SK-N-SH treated with all-trans-retinoic acid at 6 μM for 48 hours (cell line): ENCODE measurements around the gene ATRX.

Experiments used
- ATAC-seq: fragments of 200-7000 bp; cut with Tn5 transposase; 3 replicates; pipeline ENCODE4 v1.9.1; 2020; ENCODE audit warnings: mild to moderate bottlenecking, moderate library complexity
- ARNTL ChIP-seq: fragments of 450-650 bp; formaldehyde crosslinking; IDR thresholded peaks from 2 replicates; pipeline ENCODE4 v1.5.0; 2020; ENCODE audit warnings: low read depth, mild to moderate bottlenecking, moderate library complexity, borderline replicate concordance
- BACH2 ChIP-seq: fragments of 250-450 bp; sonication (Bioruptor Pico); IDR thresholded peaks from 2 replicates; pipeline ENCODE4 v1.9.0; 2021; ENCODE audit warnings: mild to moderate bottlenecking, borderline replicate concordance
- CREB5 ChIP-seq: fragments of 250-450 bp; sonication (Bioruptor Pico); IDR thresholded peaks from 2 replicates; pipeline ENCODE4 v1.5.1; 2020; ENCODE audit warnings: low read depth, mild to moderate bottlenecking, moderate library complexity
- CSDC2 ChIP-seq: fragments of 250-450 bp; sonication (Bioruptor Pico); IDR thresholded peaks from 2 replicates; pipeline ENCODE4 v1.5.0; 2020; ENCODE audit warnings: mild to moderate bottlenecking, moderate library complexity
- ESRRG ChIP-seq: fragments of 250-450 bp; sonication (Bioruptor Pico); IDR thresholded peaks from 2 replicates; pipeline ENCODE4 v1.6.1; 2021; ENCODE audit warnings: mild to moderate bottlenecking
- GLIS3 ChIP-seq: fragments of 250-450 bp; sonication (Bioruptor Pico); IDR thresholded peaks from 2 replicates; pipeline ENCODE4 v1.5.0; 2020; ENCODE audit warnings: mild to moderate bottlenecking, moderate library complexity
- ISL1 ChIP-seq: fragments of 250-450 bp; sonication (Bioruptor Pico); IDR thresholded peaks from 2 replicates; pipeline ENCODE4 v2.1.2; 2022; ENCODE audit warnings: mild to moderate bottlenecking, moderate library complexity
- OSR1 ChIP-seq: fragments of 250-450 bp; sonication (Bioruptor Pico); IDR thresholded peaks from 2 replicates; pipeline ENCODE4 v1.8.0; 2022; ENCODE audit warnings: moderate library complexity, mild to moderate bottlenecking, inconsistent platforms
- PATZ1 ChIP-seq: fragments of 250-450 bp; sonication (Bioruptor Pico); IDR thresholded peaks from 2 replicates; pipeline ENCODE4 v1.8.0; 2020; ENCODE audit warnings: mild to moderate bottlenecking, moderate library complexity, borderline replicate concordance
- POU6F1 ChIP-seq: fragments of 250-450 bp; sonication (Bioruptor Pico); IDR thresholded peaks from 2 replicates; pipeline ENCODE4 v1.8.0; 2021; ENCODE audit warnings: low read depth, mild to moderate bottlenecking, moderate library complexity, borderline replicate concordance
- PPARA ChIP-seq: fragments of 250-450 bp; sonication (Bioruptor Pico); IDR thresholded peaks from 2 replicates; pipeline ENCODE4 v1.5.0; 2020; ENCODE audit warnings: mild to moderate bottlenecking, borderline replicate concordance
- RARB ChIP-seq: fragments of 250-450 bp; sonication (Bioruptor Pico); IDR thresholded peaks from 2 replicates; pipeline ENCODE4 v1.8.0; 2021; ENCODE audit warnings: mild to moderate bottlenecking, moderate library complexity
- SNAI2 ChIP-seq: fragments of 250-450 bp; sonication (Bioruptor Pico); IDR thresholded peaks from 2 replicates; pipeline ENCODE4 v1.5.0; 2020; ENCODE audit warnings: mild to moderate bottlenecking, moderate library complexity
- TCF4 ChIP-seq: fragments of 250-450 bp; sonication (Bioruptor Pico); IDR thresholded peaks from 2 replicates; pipeline ENCODE4 v1.8.0; 2021; ENCODE audit warnings: mild to moderate bottlenecking, moderate library complexity, borderline replicate concordance
- TOX ChIP-seq: fragments of 250-450 bp; sonication (Bioruptor Pico); IDR thresholded peaks from 2 replicates; pipeline ENCODE4 v1.8.0; 2021; ENCODE audit warnings: mild to moderate bottlenecking, moderate library complexity, borderline replicate concordance
- TSHZ2 ChIP-seq: fragments of 250-450 bp; sonication (Bioruptor Pico); IDR thresholded peaks from 2 replicates; pipeline ENCODE4 v1.5.0; 2020; ENCODE audit warnings: mild to moderate bottlenecking, moderate library complexity
- ZFP3 ChIP-seq: fragments of 250-450 bp; sonication (Bioruptor Pico); IDR thresholded peaks from 2 replicates; pipeline ENCODE4 v1.5.0; 2020; ENCODE audit warnings: mild to moderate bottlenecking, moderate library complexity
- ZFP30 ChIP-seq: fragments of 450-650 bp; formaldehyde crosslinking; IDR thresholded peaks from 2 replicates; pipeline ENCODE4 v1.5.0; 2022; ENCODE audit warnings: mild to moderate bottlenecking, moderate library complexity
- ZNF565 ChIP-seq: fragments of 450-650 bp; formaldehyde crosslinking; conservative IDR thresholded peaks from 2 replicates; pipeline ENCODE4 v1.5.0; 2020; ENCODE audit warnings: low read depth, mild to moderate bottlenecking, moderate library complexity
- ZNF70 ChIP-seq: fragments of 450-650 bp; formaldehyde crosslinking; IDR thresholded peaks from 2 replicates; pipeline ENCODE4 v1.5.0; 2020; ENCODE audit warnings: mild to moderate bottlenecking, moderate library complexity
- ZNF8 ChIP-seq: fragments of 450-650 bp; formaldehyde crosslinking; IDR thresholded peaks from 2 replicates; pipeline ENCODE4 v1.5.0; 2020; ENCODE audit warnings: mild to moderate bottlenecking, moderate library complexity

The ATRX gene

GRCh38 chrX:77595848-77596247 is 190.2 kb downstream of the ATRX start:
- TF ChIP-seq RARB (CRISPR knock-in tag) (no peak), ZNF70 (CRISPR knock-in tag) (no peak), CSDC2 (CRISPR knock-in tag) (no peak), PPARA (CRISPR knock-in tag) (no peak), BACH2 (CRISPR knock-in tag) (no peak), ISL1 (CRISPR knock-in tag) (no peak), TSHZ2 (no peak), ARNTL (CRISPR knock-in tag) (no peak)
- TF ChIP-seq, all 23 proteins: peak for 0
- ATAC-seq: no peak

GRCh38 chrX:77572322-77572721 is 213.7 kb downstream of the ATRX start:
- TF ChIP-seq PATZ1 (CRISPR knock-in tag) (no peak), ISL1 (CRISPR knock-in tag) (no peak), POU6F1 (CRISPR knock-in tag) (no peak), CSDC2 (CRISPR knock-in tag) (no peak), OSR1 (CRISPR knock-in tag) (no peak), SNAI2 (CRISPR knock-in tag) (no peak), ARNTL (CRISPR knock-in tag) (no peak), ZNF565 (CRISPR knock-in tag) (no peak), ESRRG (CRISPR knock-in tag) (no peak)
- no peak for ATAC-seq

- ATAC-seq: no peak
- TF ChIP-seq ESRRG (CRISPR knock-in tag): no peak
- no peak for TF ChIP-seq BACH2 (CRISPR knock-in tag)
- no peak for TF ChIP-seq ZNF565 (CRISPR knock-in tag)
- no peak for TF ChIP-seq PPARA (CRISPR knock-in tag)
- no peak for TF ChIP-seq TCF4 (CRISPR knock-in tag)
- TF ChIP-seq RARB (CRISPR knock-in tag): no peak
- TF ChIP-seq, all 23 proteins: peak for 0
Observed at GRCh38 chrX:77565278-77565677, 220.7 kb downstream of the ATRX start.

- TF ChIP-seq CSDC2 (CRISPR knock-in tag) (no peak), PATZ1 (CRISPR knock-in tag) (no peak), ZFP3 (CRISPR knock-in tag) (no peak)
- ATAC-seq: no peak
Observed at GRCh38 chrX:77564823-77565222, 221.2 kb downstream of the ATRX start.

- ATAC-seq: no peak
- TF ChIP-seq TOX (no peak), RARB (CRISPR knock-in tag) (no peak), CSDC2 (CRISPR knock-in tag) (no peak), TCF4 (CRISPR knock-in tag) (no peak), CREB5 (CRISPR knock-in tag) (no peak), TSHZ2 (no peak), ZFP30 (CRISPR knock-in tag) (no peak), SNAI2 (CRISPR knock-in tag) (no peak), ZFP3 (CRISPR knock-in tag) (no peak), ZNF8 (CRISPR knock-in tag) (no peak), GLIS3 (CRISPR knock-in tag) (no peak)
Observed at GRCh38 chrX:77561372-77561771, 224.6 kb downstream of the ATRX start.
